ENCODE results near the gene EFEMP2. TPM values are rescaled to one million over a fixed set of nuclear protein-coding genes. Genes with fewer than 3 reads are reported as not detected.

Gene EFEMP2
- total and polyA plus RNA-seq, 2 donors (not counting 1 experiment from before 2014, with no cell fraction given) = 9.5 to 14.7 TPM

- Histone ChIP-seq H3K9me3 (ENCODE audit: control extremely low read depth in 1 of 3, control insufficient read depth in 2 of 3, insufficient read depth in 1 of 3, low read length in 2 of 3) (no peaks in the 10 kb centered on the region), H4K20me1 (ENCODE audit: control insufficient read depth, insufficient read depth, low read length, poor library complexity, severe bottlenecking) (peaks cover 34% of the 10 kb centered on the region), H3K4me1 (ENCODE audit: control insufficient read depth in 2 of 2, insufficient read depth in 2 of 2, low read length in 2 of 2) (peaks cover 9 to 18% of the 10 kb centered on the region in 2 donors), H3K36me3 (replicated peaks in 1 of 2; ENCODE audit: control extremely low read depth in 1 of 2, control insufficient read depth in 1 of 2, extremely low read depth in 1 of 2, insufficient read depth in 2 of 2, low read length in 1 of 2) (peaks cover 0 to 52% of the 10 kb centered on the region in 2 experiments), H3K9ac (ENCODE audit: low read length) (no peak overlapping the region), H3K27me3 (replicated peaks in 1 of 4; ENCODE audit: control extremely low read depth in 1 of 4, control insufficient read depth in 3 of 4, insufficient read depth in 4 of 4, low read length in 3 of 4) (no peaks in the 10 kb centered on the region), H3K79me2 (ENCODE audit: control insufficient read depth, insufficient read depth, low read length) (peaks cover 30% of the 10 kb centered on the region), H3K27ac (ENCODE audit: low read length in 2 of 2) (no peak overlapping the region), H3K4me2 (replicated peaks; ENCODE audit: low read depth, low read length, poor library complexity, severe bottlenecking) (no peak overlapping the region), H3K4me3 (ENCODE audit: control extremely low read depth in 1 of 5, extremely low read depth in 1 of 5, insufficient read depth in 1 of 5, low read depth in 2 of 5, low read length in 4 of 5) (no peak overlapping the region), H2AFZ (ENCODE audit: insufficient read depth, low read depth, low read length, poor library complexity, severe bottlenecking) (no peak overlapping the region)
- H3K4me3 Mint-ChIP-seq = no peak overlapping the region
- POLR2A ChIA-PET = no interaction called here
- no peaks in the 10 kb centered on the region for H3K9me3 Mint-ChIP-seq (ENCODE audit: insufficient read depth)
- no peak for TF ChIP-seq CTCF (IDR thresholded peaks at IDR 0.05)
- no peak for TF ChIP-seq EZH2 (IDR thresholded peaks at IDR 0.05; ENCODE audit: borderline replicate concordance, insufficient read depth, low read depth, low read length, poor library complexity, severe bottlenecking)
- intact Hi-C loops (cut with micrococcal nuclease) = no loop called here
- no peak overlapping the region for H3K27ac Mint-ChIP-seq
- DNase-seq (no peak), ATAC-seq (ENCODE audit: low read depth) (no peak)
- CTCF ChIA-PET = no interaction called here
- peaks cover 18% of the 10 kb centered on the region for H3K4me1 Mint-ChIP-seq
- WGBS (ENCODE audit: insufficient coverage) = 93% methylated on average over 18 of the region's 18 CpGs
- H3K27me3 Mint-ChIP-seq = no peaks in the 10 kb centered on the region
These were observed 7.7 kb downstream of the EFEMP2 start for GRCh38 chr11:65864706-65865471.

Data from B cell (primary cell).